ENCODE data around the gene B4GALT5. TPM values are rescaled to one million over a fixed set of nuclear protein-coding genes. Genes with fewer than 3 reads are reported as not detected.

B4GALT5 gene
- total RNA-seq, 1 experiment from 2014 or later, result 41.7 TPM

GRCh38 chr20:49659056-49659455 is 54.6 kb downstream of the B4GALT5 start:
- DNase-seq (ENCODE audit: low read depth), result no peak

- no peak for DNase-seq (ENCODE audit: low read depth)
These were observed 55.2 kb downstream of the B4GALT5 start for GRCh38 chr20:49658508-49658907.

GRCh38 chr20:49657118-49657901 is 56.4 kb downstream of the B4GALT5 start:
- no peak for DNase-seq (ENCODE audit: low read depth)

GRCh38 chr20:49656304-49656703 is 57.4 kb downstream of the B4GALT5 start:
- DNase-seq (ENCODE audit: low read depth), result no peak

- DNase-seq (ENCODE audit: low read depth), result no peak
These were observed 59.7 kb downstream of the B4GALT5 start for GRCh38 chr20:49653925-49654434.

- no peak for DNase-seq (ENCODE audit: low read depth)
These were observed 64.0 kb downstream of the B4GALT5 start for GRCh38 chr20:49649672-49650071.

GRCh38 chr20:49647550-49647949 is 66.1 kb downstream of the B4GALT5 start:
- no peak for DNase-seq (ENCODE audit: low read depth)

GRCh38 chr20:49646528-49646927 is 67.2 kb downstream of the B4GALT5 start:
- DNase-seq (ENCODE audit: low read depth), result no peak

- DNase-seq (ENCODE audit: low read depth), result peak; percentile 16
These were observed 67.6 kb downstream of the B4GALT5 start for GRCh38 chr20:49646126-49646525.

- DNase-seq (ENCODE audit: low read depth), result no peak
These were observed 68.6 kb downstream of the B4GALT5 start for GRCh38 chr20:49644980-49645565.

- DNase-seq (ENCODE audit: low read depth), result no peak
These were observed 70.9 kb downstream of the B4GALT5 start for GRCh38 chr20:49642816-49643215.

GRCh38 chr20:49641683-49642656 is 71.7 kb downstream of the B4GALT5 start:
- peak; percentile 15 for DNase-seq (ENCODE audit: low read depth)

- DNase-seq (ENCODE audit: low read depth), result no peak
These were observed 76.5 kb downstream of the B4GALT5 start for GRCh38 chr20:49637046-49637637.

- DNase-seq (ENCODE audit: low read depth), result no peak
These were observed 77.2 kb downstream of the B4GALT5 start for GRCh38 chr20:49636447-49636846.

- no peak for DNase-seq (ENCODE audit: low read depth)
These were observed 77.8 kb downstream of the B4GALT5 start for GRCh38 chr20:49635866-49636265.

- DNase-seq (ENCODE audit: low read depth), result no peak
These were observed 78.5 kb downstream of the B4GALT5 start for GRCh38 chr20:49635166-49635565.

- no peak for DNase-seq (ENCODE audit: low read depth)
These were observed 79.6 kb downstream of the B4GALT5 start for GRCh38 chr20:49634116-49634515.

GRCh38 chr20:49633643-49634042 is 80.0 kb downstream of the B4GALT5 start:
- DNase-seq (ENCODE audit: low read depth), result no peak

- DNase-seq (ENCODE audit: low read depth), result no peak
These were observed 80.7 kb downstream of the B4GALT5 start for GRCh38 chr20:49633023-49633422.

GRCh38 chr20:49631856-49632418 is 81.7 kb downstream of the B4GALT5 start:
- DNase-seq (ENCODE audit: low read depth), result no peak

Data from HT1080 (cell line).